HepG2 (cell line): Measurements from ENCODE around the gene PRDX5. TPM values are rescaled to one million over a fixed set of nuclear protein-coding genes. Genes with fewer than 3 reads are reported as not detected.
A peak's percentile ranks its signal among the peaks of the same experiment; 100 is the strongest.

Experiments
- ATAC-seq: fragments of 200-7000 bp; cut with Tn5 transposase; 3 replicates; pipeline ENCODE4 v1.9.1; 2020; ENCODE audit warnings: mild to moderate bottlenecking, moderate library complexity
- BruUV-seq: library from RNA; stranded (reverse); fragments of 400-500 nt; replicated peaks from 2 replicates; lab custom pipeline; 2021; lab: Mats Ljungman, UMichigan
- CTCF ChIA-PET: fragments of 300-600 bp; formaldehyde crosslinking; extraction: SDS; loops from one replicate; lab custom pipeline; 2021; ENCODE audit warnings: low total read pairs, inconsistent platforms, low intra/inter-chr PET ratio; lab: Yijun Ruan, JAX
- POLR2A ChIA-PET: fragments of 350-600 bp; sonication (Branson Sonifier 250); formaldehyde crosslinking; loops from one replicate; lab custom pipeline; 2020; ENCODE audit warnings: antibody characterized with exemption, inconsistent platforms; lab: Yijun Ruan, JAX
- DNase-seq: peaks from one replicate; pipeline ENCODE4 v3.0.0-alpha.2; 2015; ENCODE audit warnings: low spot score
- FAIRE-seq: peaks from 3 replicates; lab custom pipeline; 2011; peaks lifted over from hg19 to GRCh38; lab: Jason Lieb, UNC
- H2AFZ ChIP-seq: one replicate; pipeline ENCODE4 v1.6.1; 2011; ENCODE audit warnings: low read length, inconsistent platforms
- H3K27ac ChIP-seq: fragments of 300-600 bp; 3 replicates; pipeline ENCODE4 v1.8.0; 2011; ENCODE audit warnings: mixed run types, mild to moderate bottlenecking, mixed read lengths, low read length, inconsistent platforms; ENCODE audit not compliant: insufficient read depth; ENCODE audit errors: extremely low read length
- H3K27me3 ChIP-seq, 2 experiments: fragments of 200-600 bp in 1 of 2; 2 replicates in 1 of 2; 3 replicates in 1 of 2; pipeline versions ENCODE4 v1.6.0 to v1.8.0; 2011; ENCODE audit warnings: low read length in 2 of 2, mild to moderate bottlenecking in 2 of 2, moderate library complexity in 2 of 2, inconsistent platforms in 1 of 2; ENCODE audit not compliant: insufficient read depth in 2 of 2, control insufficient read depth in 1 of 2
- H3K36me3 ChIP-seq, 2 experiments: fragments of 200-600 bp in 1 of 2; replicated peaks in 1 of 2; 2 replicates in 1 of 2; 3 replicates in 1 of 2; pipeline versions ENCODE4 v1.5.1 to v1.8.0; 2011; ENCODE audit warnings: low read length in 2 of 2, inconsistent platforms in 1 of 2; ENCODE audit not compliant: insufficient read depth in 2 of 2, control insufficient read depth in 1 of 2
- H3K4me1 ChIP-seq: 2 replicates; pipeline ENCODE4 v1.5.1; 2012; ENCODE audit warnings: low read length, inconsistent platforms; ENCODE audit not compliant: insufficient read depth
- H3K4me2 ChIP-seq: 2 replicates; pipeline ENCODE4 v1.6.0; 2011; ENCODE audit warnings: low read depth, low read length, inconsistent platforms
- H3K4me3 ChIP-seq, 3 experiments: fragments of 200-600 bp in 1 of 3; sonication (generic), shearing (Covaris generic) in 1 of 3; replicated peaks in 1 of 3; 2 replicates each; pipeline ENCODE4 v1.5.1; 2011 to 2016; ENCODE audit warnings: low read length in 3 of 3, inconsistent platforms in 2 of 3, low read depth in 2 of 3, mild to moderate bottlenecking in 2 of 3, control low read depth in 1 of 3, mixed read lengths in 1 of 3; ENCODE audit not compliant: insufficient read depth in 1 of 3
- H3K79me2 ChIP-seq: one replicate; pipeline ENCODE4 v1.6.1; 2011; ENCODE audit warnings: low read length, inconsistent platforms; ENCODE audit not compliant: insufficient read depth
- H3K9ac ChIP-seq: 2 replicates; pipeline ENCODE4 v1.6.0; 2011; ENCODE audit warnings: mild to moderate bottlenecking, low read depth, low read length, inconsistent platforms; ENCODE audit not compliant: insufficient read depth
- H3K9me3 ChIP-seq: 2 replicates; pipeline ENCODE4 v1.5.1; 2012; ENCODE audit warnings: mild to moderate bottlenecking, low read length
- H4K20me1 ChIP-seq: 2 replicates; pipeline ENCODE4 v1.6.0; 2011; ENCODE audit warnings: inconsistent platforms, mild to moderate bottlenecking, low read length, moderate library complexity; ENCODE audit not compliant: insufficient read depth
- BCL6 ChIP-seq: IDR thresholded peaks from 2 replicates; pipeline ENCODE4 v1.6.1; 2016; ENCODE audit warnings: missing genetic modification reagents, missing compliant biosample characterization
- CEBPG ChIP-seq: IDR thresholded peaks from 2 replicates; pipeline ENCODE4 v1.6.1; 2016
- HNRNPLL ChIP-seq: fragments of 200-400 bp; formaldehyde crosslinking; IDR thresholded peaks from 2 replicates; pipeline ENCODE4 v1.6.1; 2017; ENCODE audit warnings: mild to moderate bottlenecking, low read depth, low read length; ENCODE audit not compliant: poor library complexity, severe bottlenecking
- KDM3A ChIP-seq: IDR thresholded peaks from 2 replicates; pipeline ENCODE4 v1.6.1; 2018; ENCODE audit warnings: low read depth, missing compliant biosample characterization
- KMT2B ChIP-seq: IDR thresholded peaks from 2 replicates; pipeline ENCODE4 v1.6.1; 2016; ENCODE audit warnings: missing genetic modification reagents, missing compliant biosample characterization
- NFE2 ChIP-seq: sonication (generic); formaldehyde crosslinking; IDR thresholded peaks from 2 replicates; pipeline ENCODE4 v1.4.0; 2020; ENCODE audit warnings: missing genetic modification reagents
- NFIB ChIP-seq: sonication (generic); formaldehyde crosslinking; IDR thresholded peaks from 2 replicates; pipeline ENCODE4 v1.9.0; 2021; ENCODE audit warnings: missing genetic modification reagents, mild to moderate bottlenecking, borderline replicate concordance
- RBAK ChIP-seq: sonication (generic); formaldehyde crosslinking; IDR thresholded peaks from 2 replicates; pipeline ENCODE4 v1.5.1; 2020; ENCODE audit warnings: mild to moderate bottlenecking, missing genetic modification reagents
- SATB2 ChIP-seq: sonication (generic); formaldehyde crosslinking; IDR thresholded peaks from 2 replicates; pipeline ENCODE4 v1.5.0; 2020; ENCODE audit warnings: missing genetic modification reagents
- SRSF4 ChIP-seq: fragments of 200-400 bp; formaldehyde crosslinking; IDR thresholded peaks from one replicate; pipeline ENCODE4 v1.6.1; 2018; ENCODE audit warnings: mild to moderate bottlenecking, low read depth, low read length, moderate library complexity; ENCODE audit not compliant: poor library complexity, severe bottlenecking
- U2AF1 ChIP-seq: fragments of 200-400 bp; formaldehyde crosslinking; optimal IDR thresholded peaks from 2 replicates; pipeline ENCODE3; 2017; ENCODE audit warnings: mild to moderate bottlenecking, low read depth, low read length
- ZC3H4 ChIP-seq: sonication (generic); formaldehyde crosslinking; IDR thresholded peaks from 2 replicates; pipeline ENCODE4 v1.4.0; 2020; ENCODE audit warnings: missing genetic modification reagents, borderline replicate concordance
- ZNF263 ChIP-seq: sonication (generic); formaldehyde crosslinking; IDR thresholded peaks from 2 replicates; pipeline ENCODE4 v1.4.0; 2020; ENCODE audit warnings: missing genetic modification reagents
- ZNF274 ChIP-seq: sonication (generic); formaldehyde crosslinking; IDR thresholded peaks from 2 replicates; pipeline ENCODE4 v1.5.1; 2020; ENCODE audit warnings: mild to moderate bottlenecking, missing genetic modification reagents
- ZNF761 ChIP-seq: sonication (generic); formaldehyde crosslinking; conservative IDR thresholded peaks from 2 replicates; pipeline ENCODE4 v1.4.0; 2020; ENCODE audit warnings: mild to moderate bottlenecking, missing genetic modification reagents
- ZNF777 ChIP-seq: sonication (generic); formaldehyde crosslinking; IDR thresholded peaks from 2 replicates; pipeline ENCODE4 v1.4.0; 2020; ENCODE audit warnings: missing genetic modification reagents
- WGBS: methylation state at CpG from one replicate; pipeline ENCODE4 v1.1.6; 2017; ENCODE audit warnings: low lambda C conversion rate; 5-methylcytosine and 5-hydroxymethylcytosine counted together
- in situ Hi-C: cut with HindIII; loops from 2 replicates; pipeline ENCODE4 v1.10.0; 2017; ENCODE audit warnings: low pct_unique_long_range_greater_than_20kb; ENCODE audit not compliant: extremely low pct_ligation_motif_present
- intact Hi-C: fragments of 100-400 bp; cut with micrococcal nuclease; formaldehyde crosslinking; loops from one replicate; pipeline ENCODE4 v1.10.0; 2022; ENCODE audit not compliant: unreplicated experiment
- polyA plus RNA-seq, 8 experiments: library from polyadenylated mRNA; depleted of rRNA in 3 of 8; stranded (reverse) in 7 of 8; unstranded in 1 of 8; fragments of >200 nt; fragmentation: Illumina TruSeq in 4 of 8; extraction: Trizol in 4 of 8; gene quantifications; 2 replicates each; pipeline versions ENCODE4 v1.2.1 to v1.2.3, GENCODE V29; 2011 to 2016; ENCODE audit warnings: low read depth in 4 of 8, missing spikeins in 1 of 8, mixed read lengths in 1 of 8; ENCODE audit not compliant: insufficient read depth in 1 of 8
- total RNA-seq, 5 experiments: library from RNA; depleted of rRNA; stranded (reverse); fragments of >200 nt; fragmentation: Illumina TruSeq; extraction: Trizol; gene quantifications; 2 replicates each; pipeline ENCODE4 v1.2.3, GENCODE V29; 2016; ENCODE audit warnings: low read depth in 1 of 5
- TF ChIP-seq, protein P1 (sequence below): sonication (generic); formaldehyde crosslinking; IDR thresholded peaks from 2 replicates; pipeline ENCODE4 v1.5.0; 2020; ENCODE audit warnings: mild to moderate bottlenecking, missing genetic modification reagents, moderate library complexity
- TF ChIP-seq, protein P2 (sequence below): sonication (generic); formaldehyde crosslinking; IDR thresholded peaks from 2 replicates; pipeline ENCODE4 v1.5.1; 2020; ENCODE audit warnings: mild to moderate bottlenecking, missing genetic modification reagents, borderline replicate concordance

Gene PRDX5
- total and polyA plus RNA-seq, 2 of the 13 experiments (the other 11 are each of a cell fraction or from before 2014, with no cell fraction given): 215 to 311 TPM

DNA sequence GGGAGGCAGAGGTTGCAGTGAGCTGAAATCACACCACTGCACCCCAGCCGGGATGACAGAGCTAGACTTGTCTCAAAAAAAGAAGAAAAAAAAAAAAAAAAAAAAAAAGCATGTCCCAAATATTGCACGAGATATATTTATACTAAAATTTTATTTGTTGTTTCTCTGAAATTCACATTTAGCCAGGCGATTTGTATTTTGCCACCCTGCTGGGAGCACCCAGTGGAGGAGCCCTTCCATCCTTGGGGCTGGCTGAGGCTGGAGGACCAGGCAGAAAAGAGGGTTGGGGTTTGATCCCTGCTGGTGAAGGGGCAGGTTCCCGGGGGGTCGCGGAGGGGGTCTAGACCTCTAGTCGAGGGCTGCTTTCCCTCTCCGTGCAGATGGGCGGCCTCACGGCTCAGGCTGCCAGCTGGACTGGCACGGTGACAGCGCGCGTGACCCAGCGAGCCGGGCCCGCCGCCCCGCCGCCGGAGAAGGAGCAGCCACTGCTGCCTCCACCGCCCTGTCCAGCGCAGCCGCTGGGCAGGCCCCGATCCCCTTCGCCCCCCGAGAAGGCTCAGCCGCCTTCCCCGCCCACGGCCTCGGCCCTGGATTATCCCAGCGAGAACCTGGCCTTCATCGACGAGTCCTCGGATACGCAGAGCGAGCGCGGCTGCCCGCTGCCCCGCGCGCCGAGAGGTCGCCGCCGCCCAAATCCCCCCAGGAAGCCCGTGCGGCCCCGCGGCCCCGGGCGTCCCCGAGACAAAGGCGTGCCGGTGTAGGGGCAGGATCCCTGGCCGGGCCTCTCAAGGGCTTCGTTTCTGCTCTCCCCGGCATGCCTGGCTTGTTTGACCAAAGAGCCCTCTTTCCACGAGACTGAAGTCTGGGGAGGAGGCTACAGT, 18.7 kb upstream of the PRDX5 start:
- in situ Hi-C loops: no loop called here
- Histone ChIP-seq H2AFZ (no peak overlapping the region), H3K79me2 (no peaks in the 10 kb centered on the region), H3K4me3 (peak overlapping the region; percentile 31 to 64 (median 46); a peak in 5 of 6 replicates), H3K36me3 (no peaks in the 10 kb centered on the region), H4K20me1 (0 out of 2 replicates have a peak, but pooled peaks cover 5% of the 10 kb centered on the region), H3K4me2 (peak overlapping the region; percentile 84), H3K27ac (no peak overlapping the region), H3K27me3 (peaks cover 26 to 64% of the 10 kb centered on the region in 2 experiments; a peak in 4 of 5 replicates), H3K9ac (peak overlapping the region; percentile 25; the same call in 1 of the 2 replicates), H3K4me1 (peaks cover 39% of the 10 kb centered on the region), H3K9me3 (no peaks in the 10 kb centered on the region)
- 7% methylated on average over 4 of the region's 60 CpGs for WGBS
- BruUV-seq: no TSS peak
- ChIA-PET POLR2A (interaction anchor here (0.7 to 1.0 kb wide), 2 partner anchors 25 to 30 kb away, joined by 3 to 4 read pairs; no protein-coding TSS in a partner anchor), CTCF (no interaction called here)
- ATAC-seq (peak; percentile 16; the same call in 2 of the 3 replicates), DNase-seq (no peak), FAIRE-seq (no peak)
- intact Hi-C loops: no loop called here
- TF ChIP-seq ZC3H4 (CRISPR knock-in tag) (no peak), BCL6 (0 out of 2 replicates have a peak, but pooled peaks have one; percentile 17), U2AF1 (peak; percentile 3), KDM3A (CRISPR knock-in tag) (no peak), NFIB (CRISPR knock-in tag) (no peak), RBAK (CRISPR knock-in tag) (no peak), ZNF777 (CRISPR knock-in tag) (peak; percentile 51; the same call in 1 of the 2 replicates), NFE2 (CRISPR knock-in tag) (no peak), ZNF263 (CRISPR knock-in tag) (peak; percentile 51), ZNF761 (CRISPR knock-in tag) (no peak), KMT2B (CRISPR knock-in tag) (no peak), SATB2 (CRISPR knock-in tag) (no peak), CEBPG (no peak), ZNF274 (no peak), SRSF4 (no peak), HNRNPLL (peak; percentile 15)
- TF ChIP-seq, protein P1, sequence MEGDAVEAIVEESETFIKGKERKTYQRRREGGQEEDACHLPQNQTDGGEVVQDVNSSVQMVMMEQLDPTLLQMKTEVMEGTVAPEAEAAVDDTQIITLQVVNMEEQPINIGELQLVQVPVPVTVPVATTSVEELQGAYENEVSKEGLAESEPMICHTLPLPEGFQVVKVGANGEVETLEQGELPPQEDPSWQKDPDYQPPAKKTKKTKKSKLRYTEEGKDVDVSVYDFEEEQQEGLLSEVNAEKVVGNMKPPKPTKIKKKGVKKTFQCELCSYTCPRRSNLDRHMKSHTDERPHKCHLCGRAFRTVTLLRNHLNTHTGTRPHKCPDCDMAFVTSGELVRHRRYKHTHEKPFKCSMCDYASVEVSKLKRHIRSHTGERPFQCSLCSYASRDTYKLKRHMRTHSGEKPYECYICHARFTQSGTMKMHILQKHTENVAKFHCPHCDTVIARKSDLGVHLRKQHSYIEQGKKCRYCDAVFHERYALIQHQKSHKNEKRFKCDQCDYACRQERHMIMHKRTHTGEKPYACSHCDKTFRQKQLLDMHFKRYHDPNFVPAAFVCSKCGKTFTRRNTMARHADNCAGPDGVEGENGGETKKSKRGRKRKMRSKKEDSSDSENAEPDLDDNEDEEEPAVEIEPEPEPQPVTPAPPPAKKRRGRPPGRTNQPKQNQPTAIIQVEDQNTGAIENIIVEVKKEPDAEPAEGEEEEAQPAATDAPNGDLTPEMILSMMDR (CRISPR knock-in tag): no peak
- TF ChIP-seq, protein P2, sequence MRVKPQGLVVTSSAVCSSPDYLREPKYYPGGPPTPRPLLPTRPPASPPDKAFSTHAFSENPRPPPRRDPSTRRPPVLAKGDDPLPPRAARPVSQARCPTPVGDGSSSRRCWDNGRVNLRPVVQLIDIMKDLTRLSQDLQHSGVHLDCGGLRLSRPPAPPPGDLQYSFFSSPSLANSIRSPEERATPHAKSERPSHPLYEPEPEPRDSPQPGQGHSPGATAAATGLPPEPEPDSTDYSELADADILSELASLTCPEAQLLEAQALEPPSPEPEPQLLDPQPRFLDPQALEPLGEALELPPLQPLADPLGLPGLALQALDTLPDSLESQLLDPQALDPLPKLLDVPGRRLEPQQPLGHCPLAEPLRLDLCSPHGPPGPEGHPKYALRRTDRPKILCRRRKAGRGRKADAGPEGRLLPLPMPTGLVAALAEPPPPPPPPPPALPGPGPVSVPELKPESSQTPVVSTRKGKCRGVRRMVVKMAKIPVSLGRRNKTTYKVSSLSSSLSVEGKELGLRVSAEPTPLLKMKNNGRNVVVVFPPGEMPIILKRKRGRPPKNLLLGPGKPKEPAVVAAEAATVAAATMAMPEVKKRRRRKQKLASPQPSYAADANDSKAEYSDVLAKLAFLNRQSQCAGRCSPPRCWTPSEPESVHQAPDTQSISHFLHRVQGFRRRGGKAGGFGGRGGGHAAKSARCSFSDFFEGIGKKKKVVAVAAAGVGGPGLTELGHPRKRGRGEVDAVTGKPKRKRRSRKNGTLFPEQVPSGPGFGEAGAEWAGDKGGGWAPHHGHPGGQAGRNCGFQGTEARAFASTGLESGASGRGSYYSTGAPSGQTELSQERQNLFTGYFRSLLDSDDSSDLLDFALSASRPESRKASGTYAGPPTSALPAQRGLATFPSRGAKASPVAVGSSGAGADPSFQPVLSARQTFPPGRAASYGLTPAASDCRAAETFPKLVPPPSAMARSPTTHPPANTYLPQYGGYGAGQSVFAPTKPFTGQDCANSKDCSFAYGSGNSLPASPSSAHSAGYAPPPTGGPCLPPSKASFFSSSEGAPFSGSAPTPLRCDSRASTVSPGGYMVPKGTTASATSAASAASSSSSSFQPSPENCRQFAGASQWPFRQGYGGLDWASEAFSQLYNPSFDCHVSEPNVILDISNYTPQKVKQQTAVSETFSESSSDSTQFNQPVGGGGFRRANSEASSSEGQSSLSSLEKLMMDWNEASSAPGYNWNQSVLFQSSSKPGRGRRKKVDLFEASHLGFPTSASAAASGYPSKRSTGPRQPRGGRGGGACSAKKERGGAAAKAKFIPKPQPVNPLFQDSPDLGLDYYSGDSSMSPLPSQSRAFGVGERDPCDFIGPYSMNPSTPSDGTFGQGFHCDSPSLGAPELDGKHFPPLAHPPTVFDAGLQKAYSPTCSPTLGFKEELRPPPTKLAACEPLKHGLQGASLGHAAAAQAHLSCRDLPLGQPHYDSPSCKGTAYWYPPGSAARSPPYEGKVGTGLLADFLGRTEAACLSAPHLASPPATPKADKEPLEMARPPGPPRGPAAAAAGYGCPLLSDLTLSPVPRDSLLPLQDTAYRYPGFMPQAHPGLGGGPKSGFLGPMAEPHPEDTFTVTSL (CRISPR knock-in tag): no peak
